Fibroblast of skin of left quadriceps (primary cell): ENCODE data around the gene CTPS2.
"Not testable (repeated sequence)": the region's sequence is repeated elsewhere in the genome, so short reads cannot be mapped to it uniquely, and the experiment has no call there.

Experiments
- DNase-seq, 2 experiments: peaks; one replicate each; pipeline ENCODE4 v3.0.0-alpha.2; 2013; ENCODE audit warnings: low read depth in 2 of 2

CTPS2 gene

GRCh38 chrX:16654093-16654492 is 58.4 kb downstream of the CTPS2 start:
- DNase-seq: no peak

GRCh38 chrX:16653424-16653823 is 59.0 kb downstream of the CTPS2 start:
- DNase-seq: no peak

- DNase-seq: no peak
These were observed 61.0 kb downstream of the CTPS2 start for GRCh38 chrX:16651391-16652024.

GRCh38 chrX:16649858-16650257 is 62.6 kb downstream of the CTPS2 start, which contains the start of gene S100G:
Gene S100G (plus strand): TSS chrX:16650158. CDS start chrX:16651007, 849 bp downstream.
- DNase-seq: no peak

GRCh38 chrX:16646366-16647138 is 65.9 kb downstream of the CTPS2 start:
- DNase-seq: no peak

GRCh38 chrX:16643176-16643575 is 69.3 kb downstream of the CTPS2 start:
- peak; percentile 64 to 65 for DNase-seq

GRCh38 chrX:16640823-16641222 is 71.6 kb downstream of the CTPS2 start:
- DNase-seq: no peak

- no peak for DNase-seq
These were observed 72.5 kb downstream of the CTPS2 start for GRCh38 chrX:16639966-16640365.

GRCh38 chrX:16638533-16638932 is 73.9 kb downstream of the CTPS2 start:
- no peak for DNase-seq

- no peak for DNase-seq
These were observed 76.9 kb downstream of the CTPS2 start for GRCh38 chrX:16635596-16635995.

- no peak for DNase-seq
These were observed 77.4 kb downstream of the CTPS2 start for GRCh38 chrX:16635040-16635439.

GRCh38 chrX:16633754-16634153 is 78.7 kb downstream of the CTPS2 start:
- no peak for DNase-seq

GRCh38 chrX:16629909-16630308 is 82.6 kb downstream of the CTPS2 start:
- DNase-seq: no peak

GRCh38 chrX:16628946-16629595 is 83.4 kb downstream of the CTPS2 start:
- no peak for DNase-seq

GRCh38 chrX:16628511-16628910 is 84.0 kb downstream of the CTPS2 start:
- not testable (repeated sequence) for DNase-seq

GRCh38 chrX:16619024-16619423 is 93.4 kb downstream of the CTPS2 start:
- no peak for DNase-seq

GRCh38 chrX:16618422-16618821 is 94.0 kb downstream of the CTPS2 start:
- no peak for DNase-seq

- no peak for DNase-seq
These were observed 95.1 kb downstream of the CTPS2 start for GRCh38 chrX:16617382-16617781.

GRCh38 chrX:16612257-16612897 is 100.1 kb downstream of the CTPS2 start:
- peak in 1 of 2 experiments; percentile 10 for DNase-seq

GRCh38 chrX:16610654-16611053 is 101.8 kb downstream of the CTPS2 start:
- not testable (repeated sequence) for DNase-seq

- DNase-seq: peak; percentile 67 to 75
These were observed 102.3 kb downstream of the CTPS2 start for GRCh38 chrX:16610121-16610621.

GRCh38 chrX:16606142-16606720 is 106.2 kb downstream of the CTPS2 start:
- no peak for DNase-seq
